H9 (cell line): ENCODE measurements around the gene IGLL1. TPM values are rescaled to one million over a fixed set of nuclear protein-coding genes. Genes with fewer than 3 reads are reported as not detected.

Experiments
- DNase-seq: peaks from one replicate; pipeline ENCODE4 v3.0.0-alpha.2; 2017
- H2AFZ ChIP-seq: one replicate; pipeline ENCODE4 v1.6.1; 2013; ENCODE audit warnings: mild to moderate bottlenecking, low read length, control low read depth, moderate library complexity
- H2AK5ac ChIP-seq: 2 replicates; pipeline ENCODE4 v1.6.1; 2013; ENCODE audit warnings: low read length, control low read depth, mixed read lengths; ENCODE audit not compliant: insufficient read length
- H2BK120ac ChIP-seq: one replicate; pipeline ENCODE4 v1.6.1; 2013; ENCODE audit warnings: low read depth, mild to moderate bottlenecking, low read length, control low read depth, inconsistent platforms; ENCODE audit not compliant: poor library complexity, severe bottlenecking
- H2BK12ac ChIP-seq: 2 replicates; pipeline ENCODE4 v1.6.1; 2013; ENCODE audit warnings: low read length, control low read depth, mixed read lengths, low read depth; ENCODE audit not compliant: insufficient read length
- H2BK15ac ChIP-seq: 2 replicates; pipeline ENCODE4 v1.6.1; 2013; ENCODE audit warnings: low read depth, low read length, control low read depth
- H2BK20ac ChIP-seq: one replicate; pipeline ENCODE4 v1.6.1; 2013; ENCODE audit warnings: low read depth, mild to moderate bottlenecking, low read length, control low read depth, inconsistent platforms; ENCODE audit not compliant: poor library complexity, severe bottlenecking
- H2BK5ac ChIP-seq: 2 replicates; pipeline ENCODE4 v1.6.1; 2013; ENCODE audit warnings: low read length, control low read depth, mixed read lengths; ENCODE audit not compliant: insufficient read length
- H3K14ac ChIP-seq: 2 replicates; pipeline ENCODE4 v1.6.1; 2013; ENCODE audit warnings: low read length, control low read depth; ENCODE audit not compliant: insufficient read depth
- H3K18ac ChIP-seq: 2 replicates; pipeline ENCODE4 v1.6.1; 2013; ENCODE audit warnings: low read depth, mild to moderate bottlenecking, mixed read lengths, low read length, control low read depth; ENCODE audit not compliant: insufficient read length
- H3K23ac ChIP-seq: 2 replicates; pipeline ENCODE4 v1.6.1; 2013; ENCODE audit warnings: low read length, control low read depth, mixed read lengths, low read depth; ENCODE audit not compliant: insufficient read length
- H3K23me2 ChIP-seq: 2 replicates; pipeline ENCODE4 v1.6.1; 2013; ENCODE audit warnings: low read depth, mild to moderate bottlenecking, mixed read lengths, low read length, control low read depth; ENCODE audit not compliant: insufficient read length, poor library complexity, severe bottlenecking
- H3K27ac ChIP-seq: 2 replicates; pipeline ENCODE4 v1.5.1; 2013; ENCODE audit warnings: low read length, control low read depth, mixed read lengths, low read depth; ENCODE audit not compliant: insufficient read length
- H3K27me3 ChIP-seq: 2 replicates; pipeline ENCODE4 v1.6.1; 2013; ENCODE audit warnings: low read length, control low read depth, inconsistent platforms; ENCODE audit not compliant: insufficient read depth
- H3K4ac ChIP-seq: 2 replicates; pipeline ENCODE4 v1.6.1; 2013; ENCODE audit warnings: low read depth, mild to moderate bottlenecking, control low read depth, inconsistent platforms, low read length, moderate library complexity
- H3K4me1 ChIP-seq: 2 replicates; pipeline ENCODE4 v1.6.1; 2013; ENCODE audit warnings: low read length, control low read depth, inconsistent platforms; ENCODE audit not compliant: insufficient read depth
- H3K4me2 ChIP-seq: 2 replicates; pipeline ENCODE4 v1.6.1; 2013; ENCODE audit warnings: low read length, control low read depth, mixed read lengths; ENCODE audit not compliant: insufficient read length, insufficient read depth
- H3K56ac ChIP-seq: 2 replicates; pipeline ENCODE4 v1.6.1; 2013; ENCODE audit warnings: low read depth, mild to moderate bottlenecking, mixed read lengths, low read length, control low read depth; ENCODE audit not compliant: insufficient read length
- H3K79me1 ChIP-seq: 2 replicates; pipeline ENCODE4 v1.6.1; 2013; ENCODE audit warnings: low read depth, mild to moderate bottlenecking, moderate library complexity, low read length, control low read depth, inconsistent platforms; ENCODE audit not compliant: insufficient read depth, poor library complexity, severe bottlenecking
- H3K79me2 ChIP-seq: 2 replicates; pipeline ENCODE4 v1.6.1; 2013; ENCODE audit warnings: low read length, control low read depth, inconsistent platforms; ENCODE audit not compliant: insufficient read depth
- H3K9ac ChIP-seq: 2 replicates; pipeline ENCODE4 v1.6.1; 2013; ENCODE audit warnings: low read length, control low read depth, mixed read lengths; ENCODE audit not compliant: insufficient read length; ENCODE audit errors: extremely low read depth
- H3K9me3 ChIP-seq: one replicate; pipeline ENCODE4 v1.6.1; 2013; ENCODE audit warnings: low read depth, low read length, inconsistent platforms; ENCODE audit not compliant: control insufficient read depth
- H3T11ph ChIP-seq: one replicate; pipeline ENCODE4 v1.6.1; 2013; ENCODE audit warnings: mild to moderate bottlenecking, low read length, control low read depth, inconsistent platforms
- H4K20me1 ChIP-seq: one replicate; pipeline ENCODE4 v1.6.1; 2013; ENCODE audit not compliant: control insufficient read depth, insufficient read length, insufficient read depth
- H4K5ac ChIP-seq: 2 replicates; pipeline ENCODE4 v1.6.1; 2013; ENCODE audit warnings: low read depth, mild to moderate bottlenecking, mixed read lengths, low read length, control low read depth; ENCODE audit not compliant: insufficient read length
- H4K8ac ChIP-seq: replicated peaks from 2 replicates; pipeline ENCODE4 v1.6.1; 2013; ENCODE audit warnings: low read length, control low read depth, mixed read lengths, low read depth; ENCODE audit not compliant: insufficient read length
- H4K91ac ChIP-seq: 2 replicates; pipeline ENCODE4 v1.6.1; 2013; ENCODE audit warnings: low read depth, mild to moderate bottlenecking, moderate library complexity, mixed read lengths, low read length, control low read depth; ENCODE audit not compliant: insufficient read length
- H3K27ac Mint-ChIP-seq, 3 experiments: 2 replicates in 2 of 3; 3 replicates in 1 of 3; pipeline ENCODE4 v1.8.0; 2020 to 2021; ENCODE audit warnings: mixed read lengths in 3 of 3, mild to moderate bottlenecking in 1 of 3, moderate library complexity in 1 of 3
- H3K27me3 Mint-ChIP-seq: 2 replicates; pipeline ENCODE4 v1.8.0; 2021; ENCODE audit warnings: low read depth, mild to moderate bottlenecking, moderate library complexity, mixed read lengths
- H3K36me3 Mint-ChIP-seq, 3 experiments: 2 replicates in 2 of 3; 3 replicates in 1 of 3; pipeline ENCODE4 v1.8.0; 2020 to 2021; ENCODE audit warnings: low read depth in 3 of 3, mixed read lengths in 3 of 3; ENCODE audit not compliant: insufficient read depth in 1 of 3
- H3K4me1 Mint-ChIP-seq, 2 experiments: 2 replicates each; pipeline ENCODE4 v1.8.0; 2020; ENCODE audit warnings: mixed read lengths in 2 of 2
- H3K4me3 Mint-ChIP-seq, 2 experiments: 2 replicates in 1 of 2; 3 replicates in 1 of 2; pipeline ENCODE4 v1.8.0; 2020 to 2021; ENCODE audit warnings: mild to moderate bottlenecking in 2 of 2, mixed read lengths in 2 of 2, moderate library complexity in 1 of 2
- H3K9me3 Mint-ChIP-seq, 2 experiments: 2 replicates in 1 of 2; 3 replicates in 1 of 2; pipeline ENCODE4 v1.8.0; 2020; ENCODE audit warnings: mild to moderate bottlenecking in 2 of 2, mixed read lengths in 2 of 2, moderate library complexity in 1 of 2
- CTCF ChIP-seq: fragments of 200-600 bp; sonication (generic); conservative IDR thresholded peaks from 3 replicates; pipeline ENCODE4 v1.8.0; 2021; ENCODE audit warnings: antibody characterized with exemption, mild to moderate bottlenecking
- WGBS: extraction: QIAGEN DNeasy Blood & Tissue Kit; methylation state at CpG from one replicate; pipeline ENCODE4 v1.1.7; 2013; ENCODE audit warnings: missing lambda C conversion rate, low lambda C conversion rate, mixed read lengths; ENCODE audit not compliant: insufficient read length; ENCODE audit errors: extremely low coverage; 5-methylcytosine and 5-hydroxymethylcytosine counted together
- total RNA-seq: library from RNA; stranded (reverse); gene quantifications from 2 replicates; pipeline ENCODE4 v1.2.1, GENCODE V29; 2021

The IGLL1 gene
- total RNA-seq, 1 experiment from 2014 or later, result not detected

DNA sequence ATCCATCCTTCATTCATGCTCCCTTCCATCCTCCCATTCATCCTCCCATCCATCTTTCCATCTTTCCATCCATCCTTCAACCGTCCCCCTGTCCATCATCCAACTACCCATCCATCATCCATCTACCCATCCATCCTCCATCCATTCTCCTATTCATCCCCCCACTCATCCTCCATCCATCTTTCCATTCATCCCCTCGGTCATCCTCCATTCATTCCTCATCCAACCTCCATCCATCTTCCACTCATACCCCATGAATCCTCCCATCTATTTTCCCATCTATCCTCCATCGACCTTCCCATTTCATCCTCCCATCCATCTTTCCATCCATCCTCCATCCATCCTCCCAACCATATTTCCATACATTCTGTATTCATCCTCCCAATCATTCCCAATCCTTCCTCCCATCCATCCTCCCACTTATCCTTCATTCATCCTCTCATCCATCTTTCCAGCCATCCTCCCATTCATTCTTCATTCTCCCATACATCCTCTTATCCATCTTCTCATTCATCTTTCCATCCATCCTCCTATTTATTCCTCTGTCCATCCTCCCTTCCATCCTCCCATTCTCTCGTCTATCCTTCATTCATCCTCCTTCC, 29.9 kb downstream of the IGLL1 start:
- H2BK5ac ChIP-seq, result no peak overlapping the region
- H2BK12ac ChIP-seq, result no peak overlapping the region
- no peaks in the 10 kb centered on the region for H3K79me2 ChIP-seq
- H3K14ac ChIP-seq, result no peak overlapping the region
- TF ChIP-seq CTCF, result no peak
- no peak overlapping the region for H2BK20ac ChIP-seq
- H3K79me1 ChIP-seq, result no peaks in the 10 kb centered on the region
- H3K9me3 ChIP-seq, result no peaks in the 10 kb centered on the region
- H3K23me2 ChIP-seq, result no peaks in the 10 kb centered on the region
- no peak for DNase-seq
- no peak overlapping the region for H2AK5ac ChIP-seq
- no peak overlapping the region for H4K5ac ChIP-seq
- H3K9ac ChIP-seq, result no peak overlapping the region
- no peak overlapping the region for H3K4ac ChIP-seq
- no peak overlapping the region for H2BK15ac ChIP-seq
- Mint-ChIP-seq H3K4me3 (no peak overlapping the region), H3K27me3 (peaks cover 35% of the 10 kb centered on the region), H3K36me3 (peaks cover 0 to 4% (median 0%) of the 10 kb centered on the region in 3 experiments; a peak in 3 of 7 replicates), H3K27ac (no peak overlapping the region), H3K4me1 (peaks cover 0 to 3% of the 10 kb centered on the region in 2 experiments; a peak in 1 of 4 replicates), H3K9me3 (peaks cover 9 to 18% of the 10 kb centered on the region in 2 experiments; a peak in 4 of 5 replicates)
- H2AFZ ChIP-seq, result no peak overlapping the region
- no peak overlapping the region for H4K8ac ChIP-seq
- no peak overlapping the region for H3K18ac ChIP-seq
- H4K91ac ChIP-seq, result no peak overlapping the region
- H2BK120ac ChIP-seq, result no peak overlapping the region
- no peak overlapping the region for H3K4me2 ChIP-seq
- H4K20me1 ChIP-seq, result no peaks in the 10 kb centered on the region
- H3K27me3 ChIP-seq, result no peaks in the 10 kb centered on the region; the same call in 1 of the 2 replicates
- H3K56ac ChIP-seq, result no peak overlapping the region
- no peak overlapping the region for H3K23ac ChIP-seq
- no peak overlapping the region for H3T11ph ChIP-seq
- no peak overlapping the region for H3K27ac ChIP-seq
- no peaks in the 10 kb centered on the region for H3K4me1 ChIP-seq
- 100% methylated on average over 4 of the region's 4 CpGs for WGBS
